ENCODE results near the gene LRP6. TPM values are rescaled to one million over a fixed set of nuclear protein-coding genes. Genes with fewer than 3 reads are reported as not detected.

The LRP6 gene
- total RNA-seq, 1 experiment from 2014 or later: 22.0 TPM

GRCh38 chr12:12083688-12084087 is 183.2 kb downstream of the LRP6 start:
- no peak overlapping the region for H3K4me3 ChIP-seq (ENCODE audit: low read depth in 2 of 2, low read length in 2 of 2)
- BruUV-seq (replicated peaks): no TSS peak
- intact Hi-C loops (cut with micrococcal nuclease; ENCODE audit: unreplicated experiment) (loop anchor here (2.0 kb wide), 1 partner anchor 251 kb away; no protein-coding TSS in a partner anchor), in situ Hi-C loops (cut with HindIII; ENCODE audit: low pct_unique_long_range_greater_than_20kb, low sequenced_read_pairs) (no loop called here)
- ChIA-PET CTCF (no interaction called here), POLR2A (no interaction called here)
- no peaks in the 10 kb centered on the region for H3K9me3 ChIP-seq (ENCODE audit: control insufficient read depth, insufficient read depth, low read depth, low read length)
- ATAC-seq (no peak), DNase-seq (ENCODE audit: low read depth, low spot score) (no peak)
- no peaks in the 10 kb centered on the region for H3K27me3 ChIP-seq (ENCODE audit: control insufficient read depth, insufficient read depth, low read length)
- no peaks in the 10 kb centered on the region for H3K36me3 ChIP-seq (ENCODE audit: control insufficient read depth, insufficient read depth, low read length)
- H3K4me1 ChIP-seq (ENCODE audit: control insufficient read depth, insufficient read depth, low read length): no peaks in the 10 kb centered on the region
- no peak overlapping the region for H3K27ac ChIP-seq (ENCODE audit: low read length)
- TF ChIP-seq TCF7L2 (IDR thresholded peaks at IDR 0.05; ENCODE audit: low read depth, low read length): no peak
- TF ChIP-seq REST (IDR thresholded peaks at IDR 0.05; ENCODE audit: insufficient read depth in 1 of 2, low read depth in 2 of 2, low read length in 1 of 2): no peak
- TF ChIP-seq POLR2AphosphoS5 (IDR thresholded peaks at IDR 0.05; ENCODE audit: low read depth, low read length): no peak
- TF ChIP-seq SIN3A (IDR thresholded peaks at IDR 0.05; ENCODE audit: borderline replicate concordance, insufficient read depth, low read depth, low read length): no peak
- TF ChIP-seq CTCF (IDR thresholded peaks at IDR 0.05): no peak

GRCh38 chr12:12081836-12082497 is 184.9 kb downstream of the LRP6 start:
- H3K36me3 ChIP-seq (ENCODE audit: control insufficient read depth, insufficient read depth, low read length): no peaks in the 10 kb centered on the region
- H3K4me1 ChIP-seq (ENCODE audit: control insufficient read depth, insufficient read depth, low read length): no peaks in the 10 kb centered on the region
- H3K27me3 ChIP-seq (ENCODE audit: control insufficient read depth, insufficient read depth, low read length): no peaks in the 10 kb centered on the region
- no peak overlapping the region for H3K4me3 ChIP-seq (ENCODE audit: low read depth in 2 of 2, low read length in 2 of 2)
- POLR2A ChIA-PET: no interaction called here
- DNase-seq (ENCODE audit: low read depth, low spot score) (peak; percentile 20), ATAC-seq (peak; percentile 92)
- CTCF ChIA-PET: interaction anchor here (0.5 to 1.4 kb wide), 4 partner anchors 226 to 276 kb away, joined by 3 read pairs; no protein-coding TSS in a partner anchor
- H3K9me3 ChIP-seq (ENCODE audit: control insufficient read depth, insufficient read depth, low read depth, low read length): no peaks in the 10 kb centered on the region
- TF ChIP-seq POLR2AphosphoS5 (IDR thresholded peaks at IDR 0.05; ENCODE audit: low read depth, low read length) (no peak), CTCF (IDR thresholded peaks at IDR 0.05) (peak; percentile 52; the same call in 1 of the 2 replicates), TCF7L2 (IDR thresholded peaks at IDR 0.05; ENCODE audit: low read depth, low read length) (no peak), REST (IDR thresholded peaks at IDR 0.05; ENCODE audit: insufficient read depth in 1 of 2, low read depth in 2 of 2, low read length in 1 of 2) (no peak), SIN3A (IDR thresholded peaks at IDR 0.05; ENCODE audit: borderline replicate concordance, insufficient read depth, low read depth, low read length) (no peak)
- in situ Hi-C loops (cut with HindIII; ENCODE audit: low pct_unique_long_range_greater_than_20kb, low sequenced_read_pairs) (no loop called here), intact Hi-C loops (cut with micrococcal nuclease; ENCODE audit: unreplicated experiment) (loop anchor here (2.0 kb wide), 2 partner anchors 245 to 253 kb away; no protein-coding TSS in a partner anchor)
- no peak overlapping the region for H3K27ac ChIP-seq (ENCODE audit: low read length)
- BruUV-seq (replicated peaks): no TSS peak

All from Panc1 (cell line).